ENCODE data around the gene KIAA1958.

- TF ChIP-seq POLR2A (IDR thresholded peaks at IDR 0.05): no peak
- no peak for TF ChIP-seq CTCF (IDR thresholded peaks at IDR 0.05)
- no peak for TF ChIP-seq POLR2AphosphoS5 (IDR thresholded peaks at IDR 0.05)
These were observed 134.5 kb downstream of the KIAA1958 start for GRCh38 chr9:112621018-112621655.

Measured in breast epithelium (tissue), 3 donors.